ENCODE results near the gene GPR21. TPM values are rescaled to one million over a fixed set of nuclear protein-coding genes. Genes with fewer than 3 reads are reported as not detected.

Gene GPR21
- total and polyA plus RNA-seq, 2 donors (not counting 3 experiments of a cell fraction or from before 2014, with no cell fraction given), result 0.36 to 2.7 TPM

GRCh38 chr9:123031963-123032362 lies 1.5 kb upstream of the GPR21 start:
- FAIRE-seq (no peak), DNase-seq (ENCODE audit: low read depth, low spot score) (no peak)
- Histone ChIP-seq H3K9ac (replicated peaks; ENCODE audit: extremely low read depth, insufficient read depth, low read length) (no peak overlapping the region), H3K79me2 (ENCODE audit: control insufficient read depth, insufficient read depth, low read length) (no peaks in the 10 kb centered on the region), H3K4me2 (ENCODE audit: insufficient read depth, low read length) (no peak overlapping the region), H2AFZ (ENCODE audit: low read depth, low read length) (no peak overlapping the region), H4K20me1 (replicated peaks; ENCODE audit: control insufficient read depth, extremely low read depth, insufficient read depth, low read length) (no peaks in the 10 kb centered on the region), H3K27me3 (ENCODE audit: control insufficient read depth in 2 of 2, insufficient read depth in 2 of 2, low read length in 2 of 2) (no peaks in the 10 kb centered on the region), H3K27ac (ENCODE audit: insufficient read depth, low read depth, low read length) (no peak overlapping the region), H3K4me1 (ENCODE audit: control insufficient read depth, extremely low read depth, insufficient read depth, low read length) (peaks cover 17% of the 10 kb centered on the region), H3K4me3 (replicated peaks in 1 of 3; ENCODE audit: insufficient read depth in 1 of 3, low read depth in 1 of 3, low read length in 3 of 3) (no peak overlapping the region), H3K9me3 (replicated peaks; ENCODE audit: control insufficient read depth, insufficient read depth, low read length) (no peaks in the 10 kb centered on the region), H3K36me3 (ENCODE audit: control insufficient read depth in 2 of 2, extremely low read depth in 1 of 2, insufficient read depth in 2 of 2, low read length in 2 of 2) (peaks cover 5 to 6% of the 10 kb centered on the region in 2 experiments), H3K9me1 (replicated peaks; ENCODE audit: control insufficient read depth, extremely low read depth, insufficient read depth, low read length) (no peaks in the 10 kb centered on the region)
- dilution Hi-C loops (cut with MboI; ENCODE audit: extremely low pct_ligation_motif_present, low sequenced_read_pairs), result no loop called here
- TF ChIP-seq MAX (IDR thresholded peaks at IDR 0.05; ENCODE audit: insufficient read depth, insufficient read length), result no peak
- no peak for TF ChIP-seq JUN (IDR thresholded peaks at IDR 0.05; ENCODE audit: borderline replicate concordance, insufficient read depth, insufficient read length, low read depth)
- TF ChIP-seq MYC (IDR thresholded peaks at IDR 0.05; ENCODE audit: low read depth, low read length), result no peak
- no peak for TF ChIP-seq FOS (IDR thresholded peaks at IDR 0.05; ENCODE audit: borderline replicate concordance, insufficient read depth, low read length)
- no peak for TF ChIP-seq CTCF (IDR thresholded peaks at IDR 0.05; ENCODE audit: extremely low read depth in 1 of 2, insufficient read depth in 1 of 2, low read depth in 1 of 2, low read length in 2 of 2)
- TF ChIP-seq EZH2 (IDR thresholded peaks at IDR 0.05; ENCODE audit: borderline replicate concordance, low read depth, low read length, severe bottlenecking), result no peak
- TF ChIP-seq GATA2 (IDR thresholded peaks at IDR 0.05; ENCODE audit: insufficient read depth, insufficient read length, low read depth, low read length), result no peak
- no peak for TF ChIP-seq POLR2A (IDR thresholded peaks at IDR 0.05; ENCODE audit: low read depth, low read length)
- no peak for TF ChIP-seq POLR2AphosphoS5 (IDR thresholded peaks at IDR 0.05; ENCODE audit: insufficient read depth, low read depth, low read length)
- CTCF ChIA-PET, result interaction anchor here (0.9 to 1.4 kb wide), 2 partner anchors 16 to 44 kb away, joined by 3 read pairs; no protein-coding TSS in a partner anchor
- no TSS peak for BruUV-seq (replicated peaks)
- POLR2A ChIA-PET, result no interaction called here
- intact Hi-C loops (cut with micrococcal nuclease), result no loop called here

Measured in endothelial cell of umbilical vein (primary cell).